GM21447 (cell line): ENCODE measurements around the gene IFNGR1.
A peak's percentile ranks its signal among the peaks of the same experiment; 100 is the strongest.
"Not testable (repeated sequence)": the region's sequence is repeated elsewhere in the genome, so short reads cannot be mapped to it uniquely, and the experiment has no call there.

Source experiments
- ATAC-seq: cut with Tn5 transposase; IDR thresholded peaks from one replicate; pipeline ENCODE4 v1.9.1; 2021; ENCODE audit not compliant: unreplicated experiment

Gene IFNGR1

GRCh38 chr6:137236581-137237355 is 17.6 kb upstream of the IFNGR1 start:
- no peak for ATAC-seq

GRCh38 chr6:137235686-137236085 is 16.5 kb upstream of the IFNGR1 start:
- ATAC-seq = no peak

DNA sequence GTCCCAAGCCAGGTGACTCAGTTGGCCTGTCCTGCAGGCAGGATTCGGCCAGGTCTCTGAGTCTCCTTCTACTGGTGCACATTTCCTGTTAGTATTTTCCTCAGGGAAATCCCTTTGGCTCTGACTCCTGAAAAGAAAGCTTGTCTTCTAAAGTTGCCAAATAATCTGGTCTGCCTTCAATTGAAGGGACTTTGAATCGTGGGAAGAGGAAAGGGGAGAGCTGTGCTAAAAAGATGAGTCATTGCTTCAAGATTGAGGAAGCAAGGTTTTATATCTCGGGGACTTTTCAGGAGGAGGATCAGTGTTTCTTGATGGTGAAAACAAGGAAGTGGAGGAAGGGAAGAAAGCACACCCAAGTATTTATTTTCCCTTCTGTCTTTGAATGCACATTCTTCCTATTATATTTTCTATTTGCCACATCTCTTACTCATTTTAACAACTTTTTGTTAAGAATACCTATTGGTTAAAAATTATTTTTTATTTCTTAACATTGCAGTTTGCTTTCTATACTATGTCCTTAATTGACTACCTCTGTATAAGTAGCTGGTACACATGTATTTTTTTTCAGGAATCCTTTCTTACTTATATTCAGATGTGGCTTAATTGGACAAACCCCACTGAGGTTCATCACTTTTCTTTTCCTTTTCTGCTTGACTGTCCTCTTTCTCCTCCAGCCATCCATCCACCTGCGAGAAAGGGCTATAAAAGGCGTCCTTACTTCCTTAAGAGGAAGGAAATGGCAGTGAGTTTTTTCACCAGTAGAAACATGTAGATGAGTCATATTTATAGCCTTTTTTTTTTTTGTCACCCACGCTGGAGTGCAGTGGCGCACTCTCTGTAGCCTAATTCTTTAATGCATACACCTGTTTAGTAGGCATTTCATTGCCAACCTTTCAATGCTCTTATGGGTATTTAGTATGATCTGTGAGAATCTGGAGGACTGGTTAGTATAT is 15.0 kb upstream of the IFNGR1 start:
- ATAC-seq = no peak

DNA sequence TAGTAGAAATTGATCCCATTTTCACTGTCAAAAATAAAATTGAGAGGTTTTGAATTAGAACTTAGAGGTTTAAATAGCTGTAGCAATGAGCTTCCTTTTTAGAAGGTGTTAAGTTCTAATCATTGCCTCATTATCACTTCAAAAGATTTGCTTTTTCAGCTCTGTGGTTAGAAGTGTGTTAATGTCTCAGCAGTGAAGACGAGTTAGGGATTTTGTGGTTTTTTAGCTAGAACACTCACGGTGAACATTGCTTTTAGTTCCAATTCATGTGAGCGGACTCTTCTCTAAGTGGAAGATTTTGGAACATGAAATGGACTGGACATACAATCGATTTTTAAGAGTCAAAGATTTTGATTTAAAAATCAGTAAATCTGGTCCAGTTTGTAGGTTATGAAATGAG is 12.7 kb upstream of the IFNGR1 start:
- no peak for ATAC-seq

- no peak for ATAC-seq
Observed at GRCh38 chr6:137230956-137231555, 11.9 kb upstream of the IFNGR1 start.

DNA sequence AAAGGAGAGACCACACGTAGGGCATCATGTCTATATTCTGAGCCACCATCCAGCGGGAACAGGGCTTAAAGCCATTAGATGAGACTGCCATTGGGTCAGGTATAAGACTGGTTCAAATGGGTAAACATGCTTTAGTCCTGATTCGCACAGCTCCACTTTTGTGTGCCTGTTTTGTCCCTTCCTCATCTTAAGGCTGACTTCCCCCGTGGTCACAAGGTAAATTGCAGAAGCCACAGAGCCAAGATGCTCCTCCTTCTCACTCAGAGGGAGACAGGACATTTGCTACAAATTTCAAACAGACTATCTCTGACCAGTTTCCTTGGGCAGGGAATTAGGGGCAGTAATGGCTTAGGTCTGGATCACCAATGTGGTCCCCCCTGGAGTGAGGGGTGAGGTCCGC is 11.4 kb upstream of the IFNGR1 start:
- ATAC-seq = no peak

DNA sequence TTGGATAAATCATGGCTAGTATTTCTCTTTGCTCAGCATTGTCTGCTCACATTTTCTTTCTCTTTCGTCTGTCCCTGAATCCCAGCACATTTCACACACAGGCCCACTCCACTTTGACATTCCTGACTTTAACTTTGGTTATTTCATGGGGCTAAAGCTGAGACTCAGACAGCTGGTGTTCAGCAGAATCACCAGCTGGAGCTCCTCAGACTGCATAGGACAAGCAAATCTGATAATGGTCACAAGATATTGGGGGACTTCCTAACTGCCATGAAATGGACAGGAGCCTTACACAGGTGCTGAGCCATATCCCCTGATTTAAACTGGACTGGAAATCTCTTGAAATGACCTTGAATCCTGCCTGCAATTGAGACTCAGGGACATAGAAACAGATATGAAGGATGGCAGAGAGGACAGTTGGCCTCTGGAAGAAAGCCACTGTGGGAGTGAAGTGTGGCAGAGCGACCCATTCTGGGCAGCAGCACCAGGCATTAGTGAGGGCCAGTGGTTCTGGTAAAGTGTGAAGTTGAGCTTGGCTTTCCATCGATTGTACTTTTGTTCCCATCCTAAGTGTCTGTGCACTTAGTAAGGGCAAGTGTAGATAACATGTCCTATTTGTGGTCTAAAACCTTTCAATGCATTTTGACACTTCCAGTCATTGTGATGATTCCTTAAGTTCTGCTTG is 10.0 kb upstream of the IFNGR1 start:
- ATAC-seq = no peak

DNA sequence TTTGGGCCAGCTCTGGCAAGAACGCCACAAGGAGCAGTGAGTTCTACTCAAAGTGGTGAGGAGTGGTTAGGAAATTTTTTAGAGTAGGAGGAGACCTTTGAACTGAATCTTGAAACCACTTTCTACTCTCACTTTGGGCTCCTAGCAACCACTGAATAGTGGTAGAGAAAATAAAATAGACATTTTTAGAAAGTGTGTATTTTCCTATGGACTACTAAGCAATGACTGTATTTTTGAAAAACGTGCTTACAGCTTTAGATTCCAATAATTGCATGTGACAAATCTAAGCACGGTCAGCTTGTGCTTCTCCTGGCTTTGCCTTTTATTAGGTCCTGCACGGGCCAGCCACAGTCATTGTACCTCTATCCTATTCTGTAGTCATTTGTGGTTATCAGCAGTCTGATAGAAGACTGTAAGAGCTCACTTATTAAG is 8.7 kb upstream of the IFNGR1 start:
- ATAC-seq = peak; percentile 51

- ATAC-seq = no peak
Observed at GRCh38 chr6:137226697-137227096, 7.5 kb upstream of the IFNGR1 start.

- ATAC-seq = peak; percentile 64
Observed at GRCh38 chr6:137224799-137225198, 5.6 kb upstream of the IFNGR1 start.

GRCh38 chr6:137223370-137224131 is 4.4 kb upstream of the IFNGR1 start:
- ATAC-seq = no peak

DNA sequence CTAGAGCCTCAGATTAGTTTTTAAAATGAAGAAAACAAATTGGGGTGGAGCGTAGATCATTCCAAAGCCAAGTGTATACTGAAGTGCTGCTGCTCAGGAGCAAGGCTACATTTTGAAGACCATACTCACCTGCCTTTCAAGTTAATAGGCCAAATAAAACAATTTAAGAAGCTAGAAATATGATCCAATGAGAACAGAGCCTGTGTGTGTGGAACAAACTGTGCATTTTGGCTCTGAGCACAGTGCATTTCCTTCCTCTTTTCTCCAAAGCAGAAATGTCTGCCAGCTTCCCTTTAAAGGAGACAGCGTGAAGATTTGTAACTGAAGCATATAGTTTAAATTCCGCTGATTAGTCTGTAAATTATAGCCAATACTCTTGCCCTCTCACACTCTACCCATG is 3.2 kb upstream of the IFNGR1 start:
- no peak for ATAC-seq

DNA sequence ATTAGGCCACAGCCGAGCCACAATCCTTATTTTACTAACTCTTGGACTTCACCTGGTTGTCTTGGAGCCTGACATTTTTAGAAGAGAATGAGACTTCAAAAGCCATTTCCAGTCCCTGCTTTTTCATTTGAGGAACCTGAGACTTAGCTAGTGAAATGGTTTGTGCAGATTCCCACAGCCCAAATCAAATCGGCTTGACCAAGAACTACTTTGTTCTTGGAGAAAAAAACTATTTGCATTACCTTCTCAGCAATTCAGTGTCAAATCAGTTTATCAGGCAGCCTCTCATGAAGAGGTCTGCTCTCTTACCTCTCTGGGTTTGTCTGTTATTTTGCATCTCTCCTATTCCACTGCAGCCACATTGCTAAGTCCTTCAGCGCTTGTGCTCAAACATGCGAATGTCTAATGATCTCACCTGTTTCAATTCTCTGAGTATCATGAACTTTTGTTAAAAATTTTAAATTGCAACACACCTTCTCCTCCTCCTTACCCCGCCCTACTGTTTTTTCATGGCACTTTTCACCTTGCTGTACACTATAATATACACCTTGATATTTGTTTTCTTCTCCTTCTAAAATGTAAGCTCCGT is 573 bp upstream of the IFNGR1 start:
- ATAC-seq = no peak

DNA sequence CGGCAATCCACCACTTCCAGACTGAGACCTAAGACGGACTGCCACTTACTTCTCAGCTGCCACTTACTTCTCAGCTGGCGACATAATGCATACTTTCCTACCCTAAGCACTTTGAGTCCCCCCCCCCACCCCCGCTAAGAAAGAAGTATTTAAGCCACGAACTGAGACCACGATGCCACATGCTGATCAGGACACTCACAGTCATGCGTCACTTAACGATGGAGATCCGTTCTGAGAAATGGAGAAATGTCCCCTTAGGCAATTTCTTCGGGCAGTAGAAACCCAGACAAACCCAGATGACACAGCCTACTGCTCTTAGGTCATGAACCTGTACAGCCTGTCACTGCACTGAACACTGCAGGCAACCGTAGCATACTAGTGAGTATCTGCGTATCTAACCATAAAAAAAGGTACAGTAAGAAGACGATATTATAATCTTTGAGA is 690 bp downstream of the IFNGR1 start:
- ATAC-seq = peak; percentile 39

DNA sequence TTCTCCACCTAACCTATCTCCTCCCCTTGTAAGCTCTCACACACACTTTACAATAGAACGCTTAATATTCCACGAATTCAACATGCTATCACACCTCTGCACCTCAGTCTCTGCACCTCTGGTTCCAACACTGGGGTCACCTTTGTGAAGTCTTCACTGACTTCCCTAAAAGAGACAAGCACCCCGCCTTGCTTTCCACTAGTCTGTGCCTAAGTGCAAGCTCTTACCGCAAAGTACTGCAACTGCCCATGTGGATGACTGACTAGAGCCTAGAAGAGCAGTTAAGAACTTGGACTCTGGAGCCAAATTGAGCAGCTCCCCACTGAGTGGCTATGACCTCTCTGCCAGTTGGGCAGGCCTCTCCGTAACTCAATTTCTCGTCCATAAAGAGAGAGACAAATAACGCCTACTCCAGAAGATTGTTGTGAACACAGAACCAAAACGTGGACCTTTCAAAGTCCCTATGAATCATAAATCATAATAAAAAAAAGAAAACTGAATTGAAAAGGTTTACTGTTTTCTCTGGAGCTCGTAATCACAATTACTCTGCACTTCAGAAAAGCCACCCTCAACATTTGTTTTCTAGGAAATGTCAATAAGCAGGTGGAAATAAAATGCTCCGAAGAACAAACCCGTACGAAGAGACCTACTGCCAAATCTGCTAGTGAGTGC is 1.2 kb downstream of the IFNGR1 start:
- ATAC-seq = no peak

DNA sequence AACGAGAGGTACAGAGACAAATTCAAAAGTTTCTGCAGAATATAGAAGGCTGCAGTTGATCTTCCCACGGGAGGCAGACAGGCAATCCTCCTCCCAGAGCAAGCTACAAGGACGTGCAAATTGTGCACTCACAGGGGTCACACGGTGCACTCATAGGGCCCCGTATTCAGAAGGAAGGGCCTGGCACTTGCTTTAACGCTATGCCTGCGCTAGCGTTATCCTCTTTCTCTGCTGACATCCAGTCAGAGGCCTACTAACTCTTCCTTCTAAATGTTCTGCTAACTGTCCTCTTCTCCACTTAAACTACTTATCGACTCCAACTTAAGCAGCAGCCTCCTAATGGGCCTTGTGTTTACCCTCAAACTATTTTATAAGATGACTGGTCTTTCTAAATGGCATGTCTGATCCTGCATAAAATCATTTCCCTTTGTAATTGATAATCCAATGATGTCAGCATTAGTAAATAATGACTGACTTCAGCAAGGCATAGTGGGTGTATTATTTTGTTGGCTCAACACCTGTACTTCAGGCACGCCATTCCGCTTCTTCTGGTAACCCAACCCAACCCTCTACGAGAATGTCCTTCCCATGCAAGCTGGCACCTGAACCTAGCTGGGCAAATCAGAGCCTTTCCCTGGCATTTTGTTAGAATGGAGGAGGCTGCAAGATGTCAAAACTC is 2.2 kb downstream of the IFNGR1 start:
- no peak for ATAC-seq

- no peak for ATAC-seq
Observed at GRCh38 chr6:137216106-137216505, 3.1 kb downstream of the IFNGR1 start.

DNA sequence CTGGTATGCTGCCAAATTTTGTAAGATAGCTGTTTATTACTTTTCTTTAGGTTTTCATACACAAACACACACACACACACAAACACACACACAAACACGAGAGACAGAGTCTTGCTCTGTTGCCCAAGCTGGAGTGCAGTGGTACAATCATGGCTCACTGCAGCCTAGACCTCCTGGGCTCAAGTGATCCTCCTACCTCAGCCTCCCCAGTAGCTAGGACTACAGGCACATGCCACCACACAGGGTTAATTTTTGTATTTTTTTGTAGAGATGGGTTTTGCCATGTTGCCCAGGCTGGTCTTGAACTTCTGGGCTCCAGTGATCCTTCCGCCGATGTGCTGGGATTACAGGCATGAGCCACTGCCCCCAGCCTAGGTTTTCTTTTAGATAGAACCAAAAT is 3.6 kb downstream of the IFNGR1 start:
- ATAC-seq = not testable (repeated sequence)

GRCh38 chr6:137214931-137215330 is 4.3 kb downstream of the IFNGR1 start:
- no peak for ATAC-seq
